Keratinocyte (primary cell): Measurements from ENCODE around the gene OR2F1.

Source experiments
- EZH2 ChIP-seq: IDR thresholded peaks from one replicate; pipeline ENCODE4 v1.6.1; 2012; ENCODE audit warnings: inconsistent platforms, mild to moderate bottlenecking, low read length, moderate library complexity
- TF ChIP-seq, protein P1 (sequence below), 3 experiments: IDR thresholded peaks in 1 of 3; conservative IDR thresholded peaks in 1 of 3; optimal IDR thresholded peaks in 1 of 3; 2 replicates in 2 of 3; 3 replicates in 1 of 3; pipeline versions ENCODE3 to v1.5.1; 2011; ENCODE audit warnings: low read length in 3 of 3, mild to moderate bottlenecking in 3 of 3, moderate library complexity in 2 of 3, control low read depth in 1 of 3, inconsistent platforms in 1 of 3; ENCODE audit not compliant: insufficient read depth in 2 of 3; ENCODE audit errors: extremely low read depth in 1 of 3

DNA sequence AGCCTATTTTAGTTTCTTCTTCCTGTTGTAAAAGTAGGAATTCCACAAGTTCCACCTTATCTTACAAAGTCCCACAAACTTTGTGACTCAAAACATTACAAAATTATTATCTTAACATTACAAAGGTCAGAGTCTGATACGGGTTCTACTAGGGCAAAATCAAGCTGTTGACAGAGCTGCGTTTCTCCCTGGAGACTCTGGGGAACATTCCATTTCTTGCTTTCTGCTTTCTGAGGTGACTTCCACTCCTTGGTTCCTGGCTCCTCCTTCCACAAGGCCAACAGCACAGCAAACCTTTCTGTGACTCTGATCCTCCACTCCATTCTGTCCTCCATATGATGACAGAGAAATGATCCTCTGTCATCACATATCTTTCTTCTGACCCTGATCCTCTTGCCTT lies 10.6 kb downstream of the OR2F1 start:
- TF ChIP-seq EZH2 = no peak
- TF ChIP-seq, protein P1, sequence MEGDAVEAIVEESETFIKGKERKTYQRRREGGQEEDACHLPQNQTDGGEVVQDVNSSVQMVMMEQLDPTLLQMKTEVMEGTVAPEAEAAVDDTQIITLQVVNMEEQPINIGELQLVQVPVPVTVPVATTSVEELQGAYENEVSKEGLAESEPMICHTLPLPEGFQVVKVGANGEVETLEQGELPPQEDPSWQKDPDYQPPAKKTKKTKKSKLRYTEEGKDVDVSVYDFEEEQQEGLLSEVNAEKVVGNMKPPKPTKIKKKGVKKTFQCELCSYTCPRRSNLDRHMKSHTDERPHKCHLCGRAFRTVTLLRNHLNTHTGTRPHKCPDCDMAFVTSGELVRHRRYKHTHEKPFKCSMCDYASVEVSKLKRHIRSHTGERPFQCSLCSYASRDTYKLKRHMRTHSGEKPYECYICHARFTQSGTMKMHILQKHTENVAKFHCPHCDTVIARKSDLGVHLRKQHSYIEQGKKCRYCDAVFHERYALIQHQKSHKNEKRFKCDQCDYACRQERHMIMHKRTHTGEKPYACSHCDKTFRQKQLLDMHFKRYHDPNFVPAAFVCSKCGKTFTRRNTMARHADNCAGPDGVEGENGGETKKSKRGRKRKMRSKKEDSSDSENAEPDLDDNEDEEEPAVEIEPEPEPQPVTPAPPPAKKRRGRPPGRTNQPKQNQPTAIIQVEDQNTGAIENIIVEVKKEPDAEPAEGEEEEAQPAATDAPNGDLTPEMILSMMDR (optimal IDR thresholded peaks at IDR 0.05 in 1 of 3, IDR thresholded peaks at IDR 0.05 in 1 of 3, conservative IDR thresholded peaks at IDR 0.05 in 1 of 3; ENCODE audit: extremely low read depth in 1 of 3, insufficient read depth in 2 of 3, low read length in 3 of 3) = no peak
